HepG2 (cell line): ENCODE data around the gene WDR87. TPM values are rescaled to one million over a fixed set of nuclear protein-coding genes. Genes with fewer than 3 reads are reported as not detected.
A peak's percentile ranks its signal among the peaks of the same experiment; 100 is the strongest.

ENCODE experiments used
- ATAC-seq: fragments of 200-7000 bp; cut with Tn5 transposase; 3 replicates; pipeline ENCODE4 v1.9.1; 2020; ENCODE audit warnings: mild to moderate bottlenecking, moderate library complexity
- BruUV-seq: library from RNA; stranded (reverse); fragments of 400-500 nt; replicated peaks from 2 replicates; lab custom pipeline; 2021; lab: Mats Ljungman, UMichigan
- CTCF ChIA-PET: fragments of 300-600 bp; formaldehyde crosslinking; extraction: SDS; loops from one replicate; lab custom pipeline; 2021; ENCODE audit warnings: low total read pairs, inconsistent platforms, low intra/inter-chr PET ratio; lab: Yijun Ruan, JAX
- POLR2A ChIA-PET: fragments of 350-600 bp; sonication (Branson Sonifier 250); formaldehyde crosslinking; loops from one replicate; lab custom pipeline; 2020; ENCODE audit warnings: antibody characterized with exemption, inconsistent platforms; lab: Yijun Ruan, JAX
- DNase-seq: peaks from one replicate; pipeline ENCODE4 v3.0.0-alpha.2; 2015; ENCODE audit warnings: low spot score
- FAIRE-seq: peaks from 3 replicates; lab custom pipeline; 2011; peaks lifted over from hg19 to GRCh38; lab: Jason Lieb, UNC
- H2AFZ ChIP-seq: one replicate; pipeline ENCODE4 v1.6.1; 2011; ENCODE audit warnings: low read length, inconsistent platforms
- H3K27ac ChIP-seq: fragments of 300-600 bp; 3 replicates; pipeline ENCODE4 v1.8.0; 2011; ENCODE audit warnings: mixed run types, mild to moderate bottlenecking, mixed read lengths, low read length, inconsistent platforms; ENCODE audit not compliant: insufficient read depth; ENCODE audit errors: extremely low read length
- H3K27me3 ChIP-seq, 2 experiments: fragments of 200-600 bp in 1 of 2; 2 replicates in 1 of 2; 3 replicates in 1 of 2; pipeline versions ENCODE4 v1.6.0 to v1.8.0; 2011; ENCODE audit warnings: low read length in 2 of 2, mild to moderate bottlenecking in 2 of 2, moderate library complexity in 2 of 2, inconsistent platforms in 1 of 2; ENCODE audit not compliant: insufficient read depth in 2 of 2, control insufficient read depth in 1 of 2
- H3K36me3 ChIP-seq, 2 experiments: fragments of 200-600 bp in 1 of 2; replicated peaks in 1 of 2; 2 replicates in 1 of 2; 3 replicates in 1 of 2; pipeline versions ENCODE4 v1.5.1 to v1.8.0; 2011; ENCODE audit warnings: low read length in 2 of 2, inconsistent platforms in 1 of 2; ENCODE audit not compliant: insufficient read depth in 2 of 2, control insufficient read depth in 1 of 2
- H3K4me1 ChIP-seq: 2 replicates; pipeline ENCODE4 v1.5.1; 2012; ENCODE audit warnings: low read length, inconsistent platforms; ENCODE audit not compliant: insufficient read depth
- H3K4me2 ChIP-seq: 2 replicates; pipeline ENCODE4 v1.6.0; 2011; ENCODE audit warnings: low read depth, low read length, inconsistent platforms
- H3K4me3 ChIP-seq, 3 experiments: fragments of 200-600 bp in 1 of 3; sonication (generic), shearing (Covaris generic) in 1 of 3; replicated peaks in 1 of 3; 2 replicates each; pipeline ENCODE4 v1.5.1; 2011 to 2016; ENCODE audit warnings: low read length in 3 of 3, inconsistent platforms in 2 of 3, low read depth in 2 of 3, mild to moderate bottlenecking in 2 of 3, control low read depth in 1 of 3, mixed read lengths in 1 of 3; ENCODE audit not compliant: insufficient read depth in 1 of 3
- H3K79me2 ChIP-seq: one replicate; pipeline ENCODE4 v1.6.1; 2011; ENCODE audit warnings: low read length, inconsistent platforms; ENCODE audit not compliant: insufficient read depth
- H3K9ac ChIP-seq: 2 replicates; pipeline ENCODE4 v1.6.0; 2011; ENCODE audit warnings: mild to moderate bottlenecking, low read depth, low read length, inconsistent platforms; ENCODE audit not compliant: insufficient read depth
- H3K9me3 ChIP-seq: 2 replicates; pipeline ENCODE4 v1.5.1; 2012; ENCODE audit warnings: mild to moderate bottlenecking, low read length
- H4K20me1 ChIP-seq: 2 replicates; pipeline ENCODE4 v1.6.0; 2011; ENCODE audit warnings: inconsistent platforms, mild to moderate bottlenecking, low read length, moderate library complexity; ENCODE audit not compliant: insufficient read depth
- CBX1 ChIP-seq: IDR thresholded peaks from one replicate; pipeline ENCODE4 v1.6.1; 2016; ENCODE audit warnings: antibody characterized with exemption, low read depth
- ETV5 ChIP-seq: IDR thresholded peaks from 2 replicates; pipeline ENCODE4 v1.6.1; 2018; ENCODE audit warnings: missing biosample characterization, missing genetic modification reagents, inconsistent platforms, borderline replicate concordance
- GATAD2A ChIP-seq: IDR thresholded peaks from 2 replicates; pipeline ENCODE4 v1.6.1; 2016
- GRHL1 ChIP-seq: sonication (generic); formaldehyde crosslinking; conservative IDR thresholded peaks from 2 replicates; pipeline ENCODE4 v1.8.0; 2022; ENCODE audit warnings: missing genetic modification reagents
- GTF3A ChIP-seq: sonication (generic); formaldehyde crosslinking; conservative IDR thresholded peaks from 2 replicates; pipeline ENCODE4 v1.4.0; 2020; ENCODE audit warnings: mild to moderate bottlenecking, missing genetic modification reagents
- IRF2 ChIP-seq: IDR thresholded peaks from 2 replicates; pipeline ENCODE4 v1.6.1; 2018; ENCODE audit warnings: missing genetic modification reagents, missing compliant biosample characterization
- KDM2A ChIP-seq: sonication (generic); formaldehyde crosslinking; IDR thresholded peaks from 2 replicates; pipeline ENCODE4 v1.4.0; 2020; ENCODE audit warnings: low read depth, missing genetic modification reagents, borderline replicate concordance
- KLF13 ChIP-seq: sonication (generic); formaldehyde crosslinking; IDR thresholded peaks from 2 replicates; pipeline ENCODE4 v1.4.0; 2020; ENCODE audit warnings: mild to moderate bottlenecking, missing genetic modification reagents
- MLX ChIP-seq: IDR thresholded peaks from 2 replicates; pipeline ENCODE4 v1.6.1; 2016
- NFE2 ChIP-seq: sonication (generic); formaldehyde crosslinking; IDR thresholded peaks from 2 replicates; pipeline ENCODE4 v1.4.0; 2020; ENCODE audit warnings: missing genetic modification reagents
- NFKB2 ChIP-seq: sonication (generic); formaldehyde crosslinking; IDR thresholded peaks from 2 replicates; pipeline ENCODE4 v1.4.0; 2020; ENCODE audit warnings: missing genetic modification reagents, borderline replicate concordance
- NONO ChIP-seq, 2 experiments: fragments of 450-650 bp in 1 of 2; sonication (generic) in 1 of 2; formaldehyde crosslinking in 1 of 2; IDR thresholded peaks in 1 of 2; conservative IDR thresholded peaks in 1 of 2; 2 replicates each; pipeline versions ENCODE4 v1.6.1 to v1.8.0; 2017 to 2022; ENCODE audit warnings: mild to moderate bottlenecking in 1 of 2, missing genetic modification reagents in 1 of 2, moderate library complexity in 1 of 2
- NR2C2 ChIP-seq: sonication (generic); formaldehyde crosslinking; IDR thresholded peaks from 2 replicates; pipeline ENCODE4 v1.4.0; 2020; ENCODE audit warnings: missing genetic modification reagents, mild to moderate bottlenecking, moderate library complexity, borderline replicate concordance
- PREB ChIP-seq: sonication (generic); formaldehyde crosslinking; IDR thresholded peaks from 2 replicates; pipeline ENCODE4 v1.4.0; 2020; ENCODE audit warnings: missing genetic modification reagents
- SCMH1 ChIP-seq: sonication (generic); formaldehyde crosslinking; IDR thresholded peaks from 2 replicates; pipeline ENCODE4 v1.9.0; 2021; ENCODE audit warnings: missing genetic modification reagents, mild to moderate bottlenecking, borderline replicate concordance
- STAT6 ChIP-seq: sonication (generic); formaldehyde crosslinking; IDR thresholded peaks from 2 replicates; pipeline ENCODE4 v1.4.0; 2020; ENCODE audit warnings: missing genetic modification reagents, mild to moderate bottlenecking, borderline replicate concordance
- ZNF282 ChIP-seq: fragments of 450-650 bp; IDR thresholded peaks from 2 replicates; pipeline ENCODE4 v1.6.1; 2018; ENCODE audit not compliant: partially characterized antibody
- WGBS: methylation state at CpG from one replicate; pipeline ENCODE4 v1.1.6; 2017; ENCODE audit warnings: low lambda C conversion rate; 5-methylcytosine and 5-hydroxymethylcytosine counted together
- in situ Hi-C: cut with HindIII; loops from 2 replicates; pipeline ENCODE4 v1.10.0; 2017; ENCODE audit warnings: low pct_unique_long_range_greater_than_20kb; ENCODE audit not compliant: extremely low pct_ligation_motif_present
- intact Hi-C: fragments of 100-400 bp; cut with micrococcal nuclease; formaldehyde crosslinking; loops from one replicate; pipeline ENCODE4 v1.10.0; 2022; ENCODE audit not compliant: unreplicated experiment
- polyA plus RNA-seq, 8 experiments: library from polyadenylated mRNA; depleted of rRNA in 3 of 8; stranded (reverse) in 7 of 8; unstranded in 1 of 8; fragments of >200 nt; fragmentation: Illumina TruSeq in 4 of 8; extraction: Trizol in 4 of 8; gene quantifications; 2 replicates each; pipeline versions ENCODE4 v1.2.1 to v1.2.3, GENCODE V29; 2011 to 2016; ENCODE audit warnings: low read depth in 4 of 8, missing spikeins in 1 of 8, mixed read lengths in 1 of 8; ENCODE audit not compliant: insufficient read depth in 1 of 8
- total RNA-seq, 5 experiments: library from RNA; depleted of rRNA; stranded (reverse); fragments of >200 nt; fragmentation: Illumina TruSeq; extraction: Trizol; gene quantifications; 2 replicates each; pipeline ENCODE4 v1.2.3, GENCODE V29; 2016; ENCODE audit warnings: low read depth in 1 of 5
- TF ChIP-seq, protein P1 (sequence below): IDR thresholded peaks from 2 replicates; pipeline ENCODE4 v1.6.1; 2018; ENCODE audit warnings: missing genetic modification reagents, mild to moderate bottlenecking, missing compliant biosample characterization

The WDR87 gene
- total and polyA plus RNA-seq, 2 of the 13 experiments (the other 11 are each of a cell fraction or from before 2014, with no cell fraction given) = not detected

DNA sequence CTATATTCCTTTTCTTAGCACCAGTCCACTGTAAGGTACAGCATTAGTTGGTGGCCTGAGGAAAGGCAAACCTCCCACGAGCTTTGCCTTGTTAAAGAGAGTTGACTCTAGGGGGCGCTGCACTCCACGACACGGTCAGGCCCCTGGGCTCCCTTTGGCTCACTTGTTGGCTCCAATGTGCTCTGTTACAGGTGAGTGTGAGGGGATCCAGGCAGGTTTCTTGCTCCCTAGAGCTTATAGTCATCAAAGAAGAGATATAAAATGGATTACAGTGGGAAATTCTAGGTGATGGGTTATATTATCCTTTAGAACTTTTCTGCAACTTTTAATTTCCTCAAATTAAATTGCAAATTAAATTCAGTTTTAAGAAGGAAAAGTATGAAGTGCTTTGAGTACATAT is 3.7 kb downstream of the WDR87 start:
- POLR2A ChIA-PET = interaction anchor here (1.4 kb wide), 1 partner anchor 171 kb away, joined by 4 read pairs; no protein-coding TSS in a partner anchor
- TF ChIP-seq NONO (IDR thresholded peaks at IDR 0.05) = no peak
- TF ChIP-seq NONO (CRISPR knock-in tag; conservative IDR thresholded peaks at IDR 0.05) = no peak
- peak; percentile 44; the same call in 1 of the 2 replicates for TF ChIP-seq KDM2A (CRISPR knock-in tag)
- TF ChIP-seq NFKB2 (CRISPR knock-in tag) = no peak
- no peak for TF ChIP-seq ETV5
- TF ChIP-seq IRF2 (CRISPR knock-in tag) = 0 out of 2 replicates have a peak, but pooled peaks have one; percentile 27
- no peak for TF ChIP-seq GRHL1 (CRISPR knock-in tag)
- TF ChIP-seq, protein P1, sequence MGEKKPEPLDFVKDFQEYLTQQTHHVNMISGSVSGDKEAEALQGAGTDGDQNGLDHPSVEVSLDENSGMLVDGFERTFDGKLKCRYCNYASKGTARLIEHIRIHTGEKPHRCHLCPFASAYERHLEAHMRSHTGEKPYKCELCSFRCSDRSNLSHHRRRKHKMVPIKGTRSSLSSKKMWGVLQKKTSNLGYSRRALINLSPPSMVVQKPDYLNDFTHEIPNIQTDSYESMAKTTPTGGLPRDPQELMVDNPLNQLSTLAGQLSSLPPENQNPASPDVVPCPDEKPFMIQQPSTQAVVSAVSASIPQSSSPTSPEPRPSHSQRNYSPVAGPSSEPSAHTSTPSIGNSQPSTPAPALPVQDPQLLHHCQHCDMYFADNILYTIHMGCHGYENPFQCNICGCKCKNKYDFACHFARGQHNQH (CRISPR knock-in tag) = peak; percentile 32; the same call in 1 of the 2 replicates
- TF ChIP-seq GATAD2A (CRISPR knock-in tag) = 0 out of 2 replicates have a peak, but pooled peaks have one; percentile 25
- TF ChIP-seq GTF3A = no peak
- TF ChIP-seq NR2C2 (CRISPR knock-in tag) = no peak
- TF ChIP-seq KLF13 (CRISPR knock-in tag) = no peak
- TF ChIP-seq PREB (CRISPR knock-in tag) = no peak
- TF ChIP-seq NFE2 (CRISPR knock-in tag) = no peak
- no peak for TF ChIP-seq MLX
- TF ChIP-seq CBX1 = no peak
- TF ChIP-seq SCMH1 (CRISPR knock-in tag) = no peak
- no peak for TF ChIP-seq STAT6 (CRISPR knock-in tag)
- TF ChIP-seq ZNF282 = no peak

More for the DNA sequence above, 3.7 kb downstream of the WDR87 start:
- H3K4me2 ChIP-seq = no peak overlapping the region
- no peak overlapping the region for H3K9ac ChIP-seq
- no peak overlapping the region for H2AFZ ChIP-seq
- H3K36me3 ChIP-seq = no peaks in the 10 kb centered on the region
- WGBS = 0% methylated on average over 2 of the region's 4 CpGs
- peaks cover 3% of the 10 kb centered on the region for H3K79me2 ChIP-seq
- peaks cover 10% of the 10 kb centered on the region for H3K4me1 ChIP-seq
- no peaks in the 10 kb centered on the region for H3K9me3 ChIP-seq
- no peaks in the 10 kb centered on the region for H4K20me1 ChIP-seq
- BruUV-seq = no TSS peak
- no peak overlapping the region for H3K4me3 ChIP-seq
- FAIRE-seq (peak; percentile 40), ATAC-seq (peak; percentile 37), DNase-seq (peak; percentile 71)
- H3K27ac ChIP-seq = no peak overlapping the region
- in situ Hi-C loops = loop anchor here (5.0 kb wide), 2 partner anchors 85 to 170 kb away; no protein-coding TSS in a partner anchor
- CTCF ChIA-PET = interaction anchor here (0.6 to 1.9 kb wide), 4 partner anchors 84 to 200 kb away, joined by 3 to 16 read pairs (median 10); no protein-coding TSS in a partner anchor
- intact Hi-C loops = loop anchor here (1.0 kb wide), 1 partner anchor 172 kb away; no protein-coding TSS in a partner anchor
- H3K27me3 ChIP-seq = no peaks in the 10 kb centered on the region
